Measurements from ENCODE around the gene ARHGAP22. TPM values are rescaled to one million over a fixed set of nuclear protein-coding genes. Genes with fewer than 3 reads are reported as not detected.

Gene ARHGAP22
- polyA plus RNA-seq, 3 donors = 1.5 to 7.8 (median 1.9) TPM

DNA sequence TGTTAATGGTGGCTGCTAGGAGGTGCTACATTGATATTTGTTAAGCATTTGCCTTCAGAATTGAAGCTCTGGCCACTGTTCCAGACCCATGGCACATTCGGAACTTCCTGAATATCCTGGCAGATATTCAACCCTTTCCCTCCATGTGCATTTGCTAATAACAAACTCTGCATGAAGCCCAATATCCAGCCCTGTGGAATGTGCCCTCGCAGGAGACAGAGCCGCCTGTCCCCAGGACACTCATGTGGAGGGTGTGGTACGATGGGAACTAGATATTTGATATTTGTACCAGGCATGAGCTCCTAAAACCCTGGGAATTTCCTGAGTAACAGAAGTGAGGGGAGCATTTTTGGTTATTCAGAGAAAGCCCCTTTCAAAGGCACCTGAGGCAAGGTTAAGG is 21.6 kb upstream of the ARHGAP22 start:
- no peaks in the 10 kb centered on the region for H3K79me2 ChIP-seq (ENCODE audit: insufficient read depth, low read length)
- WGBS (ENCODE audit: insufficient coverage) = 97% methylated on average over 3 of the region's 4 CpGs
- H3K36me3 Mint-ChIP-seq = peaks cover 4% of the 10 kb centered on the region in 2 donors
- TF ChIP-seq, protein P1, sequence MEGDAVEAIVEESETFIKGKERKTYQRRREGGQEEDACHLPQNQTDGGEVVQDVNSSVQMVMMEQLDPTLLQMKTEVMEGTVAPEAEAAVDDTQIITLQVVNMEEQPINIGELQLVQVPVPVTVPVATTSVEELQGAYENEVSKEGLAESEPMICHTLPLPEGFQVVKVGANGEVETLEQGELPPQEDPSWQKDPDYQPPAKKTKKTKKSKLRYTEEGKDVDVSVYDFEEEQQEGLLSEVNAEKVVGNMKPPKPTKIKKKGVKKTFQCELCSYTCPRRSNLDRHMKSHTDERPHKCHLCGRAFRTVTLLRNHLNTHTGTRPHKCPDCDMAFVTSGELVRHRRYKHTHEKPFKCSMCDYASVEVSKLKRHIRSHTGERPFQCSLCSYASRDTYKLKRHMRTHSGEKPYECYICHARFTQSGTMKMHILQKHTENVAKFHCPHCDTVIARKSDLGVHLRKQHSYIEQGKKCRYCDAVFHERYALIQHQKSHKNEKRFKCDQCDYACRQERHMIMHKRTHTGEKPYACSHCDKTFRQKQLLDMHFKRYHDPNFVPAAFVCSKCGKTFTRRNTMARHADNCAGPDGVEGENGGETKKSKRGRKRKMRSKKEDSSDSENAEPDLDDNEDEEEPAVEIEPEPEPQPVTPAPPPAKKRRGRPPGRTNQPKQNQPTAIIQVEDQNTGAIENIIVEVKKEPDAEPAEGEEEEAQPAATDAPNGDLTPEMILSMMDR (IDR thresholded peaks at IDR 0.05) = no peak
- H3K4me3 ChIP-seq (replicated peaks in 1 of 3; ENCODE audit: low read depth in 2 of 3, low read length in 3 of 3) = no peak overlapping the region
- H3K4me2 ChIP-seq (replicated peaks; ENCODE audit: extremely low read depth, low read length, poor library complexity, severe bottlenecking) = no peak overlapping the region
- peaks cover 0 to 1% (median 0%) of the 10 kb centered on the region in 7 donors for H3K9me3 Mint-ChIP-seq
- no peak overlapping the region for H3K9ac ChIP-seq (ENCODE audit: insufficient read depth, low read length, poor library complexity, severe bottlenecking)
- no peak for DNase-seq
- peaks cover 3 to 7% (median 4%) of the 10 kb centered on the region in 3 donors for H3K27me3 Mint-ChIP-seq (ENCODE audit: low read depth in 3 of 3)
- peaks cover 32% of the 10 kb centered on the region for H3K4me1 Mint-ChIP-seq
- H3K27me3 ChIP-seq (ENCODE audit: control insufficient read depth in 2 of 2, insufficient read depth in 2 of 2, low read length in 2 of 2) = no peaks in the 10 kb centered on the region
- no peaks in the 10 kb centered on the region for H3K36me3 ChIP-seq (replicated peaks in 1 of 2; ENCODE audit: control insufficient read depth in 1 of 2, insufficient read depth in 2 of 2, low read length in 2 of 2)
- H3K27ac Mint-ChIP-seq = no peak overlapping the region
- no peak overlapping the region for H2AFZ ChIP-seq (ENCODE audit: insufficient read depth, low read depth, low read length, poor library complexity, severe bottlenecking)
- H3K4me3 Mint-ChIP-seq = no peak overlapping the region
- H3K9me3 ChIP-seq (replicated peaks in 1 of 2; ENCODE audit: control insufficient read depth in 1 of 2, insufficient read depth in 1 of 2, low read length in 2 of 2) = no peaks in the 10 kb centered on the region
- no peak overlapping the region for H3K27ac ChIP-seq (ENCODE audit: low read depth in 1 of 2, low read length in 2 of 2)
- intact Hi-C loops (cut with micrococcal nuclease) = no loop called here
- H3K4me1 ChIP-seq (ENCODE audit: control insufficient read depth in 1 of 2, insufficient read depth in 2 of 2, low read length in 2 of 2) = peaks cover 26 to 34% of the 10 kb centered on the region in 2 donors
- H4K20me1 ChIP-seq (ENCODE audit: insufficient read depth, low read length) = no peaks in the 10 kb centered on the region

DNA sequence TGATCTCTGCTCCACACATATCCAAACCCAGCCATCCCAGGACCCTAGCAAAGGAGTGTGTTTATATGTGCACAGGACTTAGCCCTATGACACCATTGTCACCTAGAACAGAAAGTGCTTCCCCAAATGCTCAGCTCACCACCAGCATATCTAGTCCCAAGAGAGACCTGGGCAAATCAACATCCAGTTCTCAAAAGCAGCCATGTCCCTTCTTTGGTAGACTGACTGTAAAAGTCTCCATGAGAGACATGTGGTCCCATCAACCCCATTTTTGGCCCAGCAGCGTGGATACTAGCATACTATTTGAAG is 20.9 kb upstream of the ARHGAP22 start:
- Histone ChIP-seq H3K36me3 (replicated peaks in 1 of 2; ENCODE audit: control insufficient read depth in 1 of 2, insufficient read depth in 2 of 2, low read length in 2 of 2) (no peaks in the 10 kb centered on the region), H3K27me3 (ENCODE audit: control insufficient read depth in 2 of 2, insufficient read depth in 2 of 2, low read length in 2 of 2) (no peaks in the 10 kb centered on the region), H4K20me1 (ENCODE audit: insufficient read depth, low read length) (no peaks in the 10 kb centered on the region), H3K27ac (ENCODE audit: low read depth in 1 of 2, low read length in 2 of 2) (peak overlapping the region in 1 of 2 donors; percentile 84), H2AFZ (ENCODE audit: insufficient read depth, low read depth, low read length, poor library complexity, severe bottlenecking) (no peak overlapping the region), H3K4me2 (replicated peaks; ENCODE audit: extremely low read depth, low read length, poor library complexity, severe bottlenecking) (no peak overlapping the region), H3K9me3 (replicated peaks in 1 of 2; ENCODE audit: control insufficient read depth in 1 of 2, insufficient read depth in 1 of 2, low read length in 2 of 2) (no peaks in the 10 kb centered on the region), H3K4me3 (replicated peaks in 1 of 3; ENCODE audit: low read depth in 2 of 3, low read length in 3 of 3) (no peak overlapping the region), H3K79me2 (ENCODE audit: insufficient read depth, low read length) (no peaks in the 10 kb centered on the region), H3K4me1 (ENCODE audit: control insufficient read depth in 1 of 2, insufficient read depth in 2 of 2, low read length in 2 of 2) (peaks cover 26 to 34% of the 10 kb centered on the region in 2 donors), H3K9ac (ENCODE audit: insufficient read depth, low read length, poor library complexity, severe bottlenecking) (no peak overlapping the region)
- Mint-ChIP-seq H3K4me3 (peak overlapping the region in 1 of 2 donors; percentile 9), H3K27me3 (ENCODE audit: low read depth in 3 of 3) (peaks cover 3 to 7% (median 4%) of the 10 kb centered on the region in 3 donors), H3K27ac (peak overlapping the region in 4 of 7 donors; percentile 6 to 91 (median 60)), H3K36me3 (peaks cover 4% of the 10 kb centered on the region in 2 donors), H3K4me1 (peaks cover 32% of the 10 kb centered on the region), H3K9me3 (peaks cover 0 to 1% (median 0%) of the 10 kb centered on the region in 7 donors)
- DNase-seq = peak in 1 of 3 donors; percentile 43
- TF ChIP-seq, protein P1 (IDR thresholded peaks at IDR 0.05) = no peak
- intact Hi-C loops (cut with micrococcal nuclease) = loop anchor here in 1 of 2 donors (2.0 kb wide), 2 partner anchors 13 to 19 kb away; no protein-coding TSS in a partner anchor
- no CpG with 5 or more reads among the region's 1 CpG for WGBS (ENCODE audit: insufficient coverage)

All from CD14-positive monocyte (primary cell).